HG03159 (cell line): ENCODE data around the gene TCP11L1.
"Not testable (repeated sequence)": the region's sequence is repeated elsewhere in the genome, so short reads cannot be mapped to it uniquely, and the experiment has no call there.

ENCODE experiments used
- ATAC-seq: cut with Tn5 transposase; IDR thresholded peaks from one replicate; pipeline ENCODE4 v1.9.1; 2021; ENCODE audit warnings: mild to moderate bottlenecking, moderate library complexity; ENCODE audit not compliant: unreplicated experiment

Gene TCP11L1

DNA sequence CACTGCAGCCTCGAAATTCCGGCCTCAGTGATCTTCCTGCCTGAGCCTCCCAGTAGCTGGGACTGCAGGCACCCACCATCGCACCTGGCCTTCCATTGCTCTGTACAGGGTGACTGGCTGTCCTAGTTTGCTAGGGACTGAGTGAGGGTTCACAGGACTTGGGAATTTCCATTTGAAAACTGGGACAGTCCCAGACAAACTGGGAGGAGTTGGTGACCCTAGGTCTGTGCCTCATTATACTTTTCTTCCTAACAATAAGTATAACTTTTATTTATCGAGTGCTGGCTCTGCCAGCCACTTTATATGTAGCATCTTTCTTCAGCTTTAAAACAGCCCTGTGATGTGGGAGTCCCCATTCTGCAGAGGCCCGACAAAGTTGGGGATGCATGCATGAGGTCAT is 25.5 kb downstream of the TCP11L1 start:
- ATAC-seq: no peak

DNA sequence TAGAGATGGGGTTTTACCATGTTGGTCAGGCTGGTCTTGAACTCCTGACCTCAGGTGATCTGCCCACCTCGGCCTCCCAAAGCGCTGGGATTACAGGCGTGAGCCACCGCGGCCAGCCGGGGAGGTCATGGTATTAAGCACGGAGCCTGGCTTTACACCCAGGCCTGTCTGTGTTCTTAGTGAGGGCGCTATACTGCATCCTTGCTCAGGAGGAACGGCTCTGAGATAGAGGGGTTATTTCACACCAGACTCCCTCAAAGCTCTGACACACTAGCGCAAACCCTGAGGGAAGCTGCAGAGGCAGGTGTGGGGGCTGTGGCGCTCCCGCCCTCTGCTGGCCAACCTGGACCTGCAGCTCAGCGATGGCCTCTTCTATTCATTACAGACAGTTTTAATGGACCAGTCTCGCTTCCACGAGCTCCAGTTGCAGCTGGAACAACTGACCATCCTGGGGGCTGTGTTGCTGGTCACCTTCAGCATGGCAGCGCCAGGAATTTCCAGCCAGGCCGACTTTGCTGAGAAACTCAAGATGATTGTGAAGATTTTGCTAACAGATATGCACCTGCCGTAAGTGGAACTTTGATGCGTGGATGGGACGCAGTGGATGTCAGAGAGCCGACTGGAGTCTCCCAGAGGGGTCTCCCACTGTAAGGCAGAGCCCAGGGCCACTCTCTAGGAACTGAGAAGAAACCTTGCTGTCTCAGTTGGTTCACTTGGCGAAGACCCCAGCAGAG is 26.2 kb downstream of the TCP11L1 start:
- ATAC-seq: peak; percentile 67

DNA sequence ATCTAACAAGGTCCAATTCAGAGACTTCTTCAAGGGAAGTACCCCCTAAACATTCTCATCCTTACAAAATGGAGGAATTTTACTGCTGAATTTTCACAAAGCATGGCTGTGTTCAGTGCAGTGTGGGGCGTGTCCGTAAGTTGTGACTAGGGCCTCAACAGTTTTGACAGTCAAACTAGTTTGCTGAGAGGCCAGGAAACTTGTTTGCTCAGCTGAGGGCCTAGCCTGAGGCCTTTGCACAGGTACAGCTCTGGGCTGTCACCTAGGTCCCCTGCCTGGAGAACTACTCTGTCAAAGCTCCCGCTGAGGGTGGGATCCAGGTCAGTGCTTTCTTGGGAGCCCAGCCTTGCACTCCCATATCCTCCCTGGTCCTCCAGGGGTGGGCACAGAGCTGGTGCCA is 27.9 kb downstream of the TCP11L1 start:
- ATAC-seq: no peak

DNA sequence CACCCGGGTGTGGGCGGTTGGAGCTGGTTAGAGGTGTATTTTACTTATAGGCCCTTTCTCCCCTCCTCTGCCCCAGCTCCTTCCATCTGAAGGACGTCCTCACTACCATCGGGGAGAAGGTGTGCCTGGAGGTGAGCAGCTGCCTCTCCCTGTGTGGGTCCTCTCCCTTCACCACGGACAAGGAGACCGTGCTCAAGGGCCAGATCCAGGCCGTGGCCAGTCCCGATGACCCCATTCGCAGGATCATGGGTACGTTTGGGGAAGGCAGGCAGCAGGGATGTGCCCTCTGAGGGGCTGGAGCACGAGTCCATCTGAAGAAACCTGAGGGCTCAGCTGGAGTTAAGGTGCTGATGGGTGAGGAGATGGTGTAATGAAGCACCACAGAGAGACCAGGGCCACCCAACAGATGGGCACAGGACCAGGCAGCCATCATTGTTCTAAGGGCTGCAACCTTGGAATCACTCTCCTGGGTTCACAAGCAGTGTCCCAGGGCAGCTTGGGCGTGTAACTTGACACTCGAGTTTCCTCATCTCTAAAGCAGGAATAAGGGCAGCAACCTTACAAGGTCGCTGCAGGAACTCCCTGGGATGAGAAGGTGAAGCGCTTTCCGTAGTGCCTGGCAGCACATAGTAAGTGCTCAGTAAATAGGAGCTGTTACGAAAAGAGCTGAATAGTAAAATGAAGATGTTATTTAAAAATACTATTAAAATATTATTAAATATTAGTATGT is 29.4 kb downstream of the TCP11L1 start:
- ATAC-seq: no peak

DNA sequence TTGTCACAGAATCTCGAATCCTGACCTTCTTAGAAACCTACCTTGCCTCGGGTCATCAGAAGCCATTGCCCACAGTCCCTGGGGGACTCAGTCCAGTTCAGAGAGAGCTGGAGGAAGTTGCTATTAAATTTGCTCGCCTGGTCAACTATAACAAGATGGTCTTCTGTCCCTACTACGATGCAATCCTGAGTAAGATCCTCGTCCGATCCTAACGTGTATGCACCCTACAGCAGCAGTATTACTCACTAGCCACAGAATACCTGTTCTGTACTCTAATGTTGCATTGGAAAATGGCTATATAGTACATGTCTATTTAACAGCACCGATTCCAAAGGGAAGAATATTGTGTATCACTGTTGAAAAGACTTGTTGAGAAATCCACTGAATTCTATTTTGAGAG is 33.1 kb downstream of the TCP11L1 start:
- ATAC-seq: no peak

DNA sequence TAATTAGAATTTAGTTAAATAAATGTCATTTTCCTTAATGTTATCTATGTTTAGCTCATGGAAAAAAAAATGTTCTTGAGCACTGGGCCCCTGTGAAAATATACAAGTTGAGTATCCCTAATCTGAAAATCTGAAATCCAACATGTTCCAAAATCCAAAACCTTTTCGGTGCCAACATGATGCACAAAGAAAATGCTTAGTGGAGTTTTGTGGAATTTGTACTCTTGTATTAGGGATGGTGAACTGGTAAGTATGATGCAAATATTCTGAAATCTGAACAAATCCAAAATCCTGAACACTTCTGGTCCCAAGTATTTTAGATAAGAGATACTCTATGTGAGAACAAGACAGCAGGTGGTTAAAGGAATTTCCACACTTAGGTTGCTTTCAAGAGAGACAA is 44.5 kb downstream of the TCP11L1 start:
- no peak for ATAC-seq

DNA sequence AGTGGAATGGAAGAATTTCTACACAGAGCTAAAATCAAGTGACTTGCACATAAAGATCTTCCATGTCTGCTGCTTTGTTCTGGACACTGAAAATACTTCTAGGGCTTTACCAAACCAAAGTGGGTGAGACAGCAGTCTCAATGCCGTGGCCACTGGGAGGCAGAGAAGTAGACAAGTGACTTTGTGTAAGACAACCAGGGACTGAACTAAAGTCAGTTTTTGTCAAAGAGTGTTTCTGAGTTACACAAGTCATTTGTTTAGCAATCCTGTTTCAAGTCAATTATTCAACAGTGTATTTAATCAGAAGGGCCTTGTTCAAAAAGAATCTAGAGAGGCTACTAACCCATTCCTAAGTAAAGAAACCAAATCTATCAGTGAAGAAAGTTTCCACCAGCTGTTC is 46.6 kb downstream of the TCP11L1 start:
- no peak for ATAC-seq

DNA sequence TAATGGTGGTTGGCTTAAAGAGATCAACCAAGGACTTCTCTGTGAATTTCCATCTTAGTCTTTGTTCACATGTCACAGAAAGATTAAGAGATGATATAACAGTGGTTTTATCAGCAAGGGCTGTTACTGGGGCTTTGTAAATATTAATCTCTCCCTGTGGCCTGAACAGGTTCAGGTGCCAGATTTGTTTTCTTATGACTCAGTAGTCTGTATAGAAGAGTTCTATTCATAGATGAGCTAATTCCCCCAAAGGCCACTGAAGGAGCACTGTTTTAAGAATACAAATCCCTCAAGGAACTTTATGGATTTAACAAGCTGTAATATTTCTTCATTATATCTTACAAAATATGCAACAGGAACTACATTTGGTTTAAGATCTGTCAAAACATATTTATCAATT is 50.4 kb downstream of the TCP11L1 start:
- no peak for ATAC-seq

DNA sequence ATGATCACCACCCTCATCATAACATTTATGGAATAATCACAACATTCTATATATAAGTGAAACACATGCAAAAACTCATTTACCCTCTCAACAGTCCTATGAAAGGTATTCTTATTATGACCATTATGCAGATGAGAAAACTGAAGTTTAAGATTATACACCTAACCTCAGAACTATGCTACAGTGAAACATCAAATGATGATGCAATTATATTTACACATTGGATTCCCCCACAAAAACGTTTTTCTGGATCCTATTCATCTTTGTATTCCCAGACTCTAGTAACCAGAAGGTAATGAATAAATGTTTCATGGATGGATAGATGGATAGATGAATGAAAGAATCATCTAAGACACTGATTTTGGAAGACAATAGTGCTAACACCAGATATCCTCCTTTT is 54.8 kb downstream of the TCP11L1 start:
- no peak for ATAC-seq

DNA sequence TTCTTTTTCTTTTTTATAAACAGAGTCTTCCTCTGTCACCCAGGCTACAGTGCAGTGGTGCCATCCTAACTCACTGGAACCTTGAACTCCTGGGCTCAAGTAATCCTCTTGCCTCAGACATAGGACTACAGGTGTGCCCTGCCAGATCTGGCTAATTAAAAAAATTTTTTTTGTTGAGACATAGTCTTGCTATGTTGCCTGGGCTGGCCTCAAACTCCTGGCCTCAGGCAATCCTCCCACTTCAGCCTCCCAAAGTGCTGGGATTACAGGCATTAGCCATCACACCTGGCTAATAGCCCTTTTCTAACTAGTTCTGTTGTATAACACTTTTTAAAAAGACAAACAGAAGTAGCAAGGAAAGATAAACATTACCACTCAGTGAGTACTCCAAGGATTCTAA is 64.5 kb downstream of the TCP11L1 start:
- ATAC-seq: no peak

DNA sequence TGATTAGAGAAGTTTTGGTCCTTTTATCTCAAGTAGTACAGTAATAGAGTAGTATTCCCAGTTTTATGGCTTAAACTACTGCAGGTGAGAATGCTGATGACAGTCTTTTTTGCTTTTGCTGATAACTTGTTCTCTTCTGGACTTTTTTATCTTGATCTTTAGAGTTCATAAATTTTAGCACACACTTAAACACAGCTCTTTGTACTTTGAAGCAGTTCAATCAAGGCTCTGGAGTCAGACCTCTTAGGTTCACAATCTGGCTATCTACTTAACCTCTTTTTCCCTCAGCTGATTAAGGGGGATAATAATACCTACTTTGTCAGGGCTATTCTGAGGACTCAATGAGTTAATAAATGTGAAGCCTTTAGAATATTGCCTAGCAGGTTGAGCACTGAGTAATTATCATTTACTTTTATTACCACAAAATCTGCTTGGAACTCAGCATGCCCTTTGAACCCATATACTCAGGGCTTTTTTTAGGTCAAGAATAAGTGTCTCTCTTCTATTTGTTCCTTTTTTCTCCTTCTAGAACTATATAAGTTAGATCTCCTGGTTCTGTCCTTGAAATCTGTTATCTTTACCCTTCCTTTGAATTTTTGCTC is 70.0 kb downstream of the TCP11L1 start:
- ATAC-seq: no peak

DNA sequence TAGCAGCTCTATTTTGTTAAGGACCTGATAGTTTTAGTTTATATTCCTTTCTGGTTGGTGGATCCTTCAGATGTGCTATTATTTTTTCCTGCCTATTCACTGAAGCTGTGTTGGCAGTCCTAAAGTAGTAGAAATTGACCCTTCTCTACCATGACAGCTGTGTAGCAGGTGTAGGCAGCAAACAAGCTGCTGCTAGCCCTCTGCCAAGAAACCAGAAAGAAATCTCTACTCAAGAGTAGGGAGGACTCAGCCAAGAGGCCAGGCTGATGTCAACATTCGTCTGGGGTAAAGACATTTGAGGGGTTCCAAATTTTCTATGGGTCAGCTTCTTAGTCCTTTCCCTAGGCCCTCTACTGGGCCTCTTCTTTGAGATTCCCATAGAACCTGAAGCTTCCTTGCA is 70.7 kb downstream of the TCP11L1 start:
- ATAC-seq: no peak

DNA sequence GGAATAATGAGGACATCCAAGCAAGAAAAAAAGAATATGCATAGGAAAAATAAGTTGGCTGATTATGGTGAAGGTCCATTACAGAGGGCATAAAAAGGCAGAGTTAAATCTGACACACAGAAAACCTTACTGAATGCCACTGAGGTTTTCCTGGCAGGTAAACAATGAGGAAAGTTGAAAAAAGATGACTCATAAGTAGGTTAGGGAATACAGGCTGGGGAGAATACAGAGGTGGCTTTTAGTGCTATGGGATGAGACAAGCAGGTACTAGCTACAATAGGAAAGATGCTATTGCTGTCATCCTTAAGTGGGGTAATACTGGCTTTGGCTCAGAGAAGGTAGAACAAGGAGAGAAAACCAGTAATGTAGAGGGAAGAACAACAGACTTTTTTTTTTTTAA is 77.2 kb downstream of the TCP11L1 start:
- ATAC-seq: no peak

DNA sequence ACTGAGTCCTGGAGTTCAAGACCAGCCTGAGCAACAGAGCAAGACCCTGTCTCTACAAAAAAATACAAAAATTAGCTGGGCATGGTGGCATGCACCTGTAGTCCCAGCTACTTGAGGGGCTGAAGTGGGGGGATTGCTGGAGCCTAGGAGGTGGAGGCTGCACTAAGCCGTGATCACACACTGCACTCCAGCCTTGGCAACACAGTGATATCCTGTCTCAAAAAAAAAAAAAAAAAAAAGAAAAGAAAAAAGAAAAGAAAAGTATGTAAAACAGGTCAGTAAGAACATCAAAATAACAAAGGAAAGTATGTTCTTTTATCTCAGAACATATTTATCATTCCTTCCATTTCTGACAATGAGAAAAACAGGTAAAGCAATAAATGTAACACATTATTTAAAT is 83.3 kb downstream of the TCP11L1 start:
- not testable (repeated sequence) for ATAC-seq
